ENCODE measurements around the gene KIF5C. TPM values are rescaled to one million over a fixed set of nuclear protein-coding genes. Genes with fewer than 3 reads are reported as not detected.

KIF5C gene
- total RNA-seq, 8 experiments from 2014 or later = 0.31 to 271 (median 222) TPM

GRCh38 chr2:149068996-149069888 is 194.2 kb downstream of the KIF5C start:
- in situ Hi-C loops (cut with MboI; ENCODE audit: low pct_unique_long_range_greater_than_20kb in 2 of 9, low sequenced_read_pairs in 9 of 9, unreplicated experiment in 9 of 9) = no loop called here
- 13 to 100% (median 93%) methylated on average over 1 to 5 of the region's 5 CpGs; no CpG with 5 or more reads in 1 of the 10 experiments for WGBS, 10 experiments
- H3K27ac ChIP-seq = no peak overlapping the region
- peak in 2 of 8 experiments; percentile 49 to 66 for ATAC-seq (replicated peaks in 6 of 8)
- H3K4me1 ChIP-seq (replicated peaks in 1 of 2) = peaks cover 0 to 6% of the 10 kb centered on the region in 2 donors
- H3K4me3 ChIP-seq = no peak overlapping the region

GRCh38 chr2:149070681-149071320 is 195.8 kb downstream of the KIF5C start:
- no peaks in the 10 kb centered on the region for H3K4me1 ChIP-seq (replicated peaks in 1 of 2)
- H3K27ac ChIP-seq = no peak overlapping the region
- 78 to 94% (median 84%) methylated on average over 4 to 9 of the region's 9 CpGs; no CpG with 5 or more reads in 1 of the 10 experiments for WGBS, 10 experiments
- in situ Hi-C loops (cut with MboI; ENCODE audit: low pct_unique_long_range_greater_than_20kb in 2 of 9, low sequenced_read_pairs in 9 of 9, unreplicated experiment in 9 of 9) = no loop called here
- peak in 1 of 8 experiments; percentile 30 for ATAC-seq (replicated peaks in 6 of 8)
- no peak overlapping the region for H3K4me3 ChIP-seq

- peaks cover 6 to 9% of the 10 kb centered on the region in 2 donors for H3K4me1 ChIP-seq (replicated peaks in 1 of 2)
- no peak overlapping the region for H3K4me3 ChIP-seq
- 67 to 100% (median 95%) methylated on average over 1 to 2 of the region's 2 CpGs; no CpG with 5 or more reads in 1 of the 10 experiments for WGBS, 10 experiments
- no peak overlapping the region for H3K27ac ChIP-seq
- no peak for ATAC-seq (replicated peaks in 6 of 8)
- in situ Hi-C loops (cut with MboI; ENCODE audit: low pct_unique_long_range_greater_than_20kb in 2 of 9, low sequenced_read_pairs in 9 of 9, unreplicated experiment in 9 of 9) = no loop called here
Observed at GRCh38 chr2:149075105-149075504, 200.1 kb downstream of the KIF5C start.

- in situ Hi-C loops (cut with MboI; ENCODE audit: low pct_unique_long_range_greater_than_20kb in 2 of 9, low sequenced_read_pairs in 9 of 9, unreplicated experiment in 9 of 9) = no loop called here
- 16 to 88% (median 60%) methylated on average over 2 to 10 of the region's 10 CpGs for WGBS, 10 experiments
- ATAC-seq (replicated peaks in 6 of 8) = peak in 1 of 8 experiments; percentile 39
Observed at GRCh38 chr2:149075853-149076252, 200.8 kb downstream of the KIF5C start.

More at GRCh38 chr2:149075853-149076252, 200.8 kb downstream of the KIF5C start:
- Histone ChIP-seq H3K4me1 (replicated peaks in 1 of 2) (peaks cover 6 to 9% of the 10 kb centered on the region in 2 donors), H3K4me3 (no peak overlapping the region), H3K27ac (no peak overlapping the region)

Other genes starting within 250 kb of the KIF5C start
- 10 to 100 TPM; 13.4 to 42.9 (median 30.7) TPM for gene EPC2, start 230.5 kb upstream of the KIF5C start, total RNA-seq
- gene LYPD6B, start 163.5 kb downstream of the KIF5C start, total RNA-seq = 1 to 10 TPM in 2 of 8 experiments, under 1 TPM in 4, not detected in 2; 0.46 to 2.1 (median 0.90) TPM